ENCODE results near the gene DPAGT1.

DPAGT1 gene

GRCh38 chr11:119116235-119116594 is 14.6 kb upstream of the DPAGT1 start:
- no peak for TF ChIP-seq CTCF (IDR thresholded peaks at IDR 0.05; ENCODE audit: borderline replicate concordance, insufficient read depth, low read depth, low read length)
- no peak overlapping the region for H3K4me3 ChIP-seq (ENCODE audit: low read depth, low read length)

- H3K4me3 ChIP-seq (ENCODE audit: low read depth, low read length) = no peak overlapping the region
- no peak for TF ChIP-seq CTCF (IDR thresholded peaks at IDR 0.05; ENCODE audit: borderline replicate concordance, insufficient read depth, low read depth, low read length)
These were observed 14.0 kb upstream of the DPAGT1 start for GRCh38 chr11:119115484-119116234.

GRCh38 chr11:119114351-119114750 is 12.7 kb upstream of the DPAGT1 start:
- H3K4me3 ChIP-seq (ENCODE audit: low read depth, low read length) = no peak overlapping the region
- no peak for TF ChIP-seq CTCF (IDR thresholded peaks at IDR 0.05; ENCODE audit: borderline replicate concordance, insufficient read depth, low read depth, low read length)

- TF ChIP-seq CTCF (IDR thresholded peaks at IDR 0.05; ENCODE audit: borderline replicate concordance, insufficient read depth, low read depth, low read length) = no peak
- H3K4me3 ChIP-seq (ENCODE audit: low read depth, low read length) = no peak overlapping the region
These were observed 12.1 kb upstream of the DPAGT1 start for GRCh38 chr11:119113716-119114115.

- H3K4me3 ChIP-seq (ENCODE audit: low read depth, low read length) = no peak overlapping the region
- TF ChIP-seq CTCF (IDR thresholded peaks at IDR 0.05; ENCODE audit: borderline replicate concordance, insufficient read depth, low read depth, low read length) = no peak
These were observed 10.8 kb upstream of the DPAGT1 start for GRCh38 chr11:119112314-119113020.

DNA sequence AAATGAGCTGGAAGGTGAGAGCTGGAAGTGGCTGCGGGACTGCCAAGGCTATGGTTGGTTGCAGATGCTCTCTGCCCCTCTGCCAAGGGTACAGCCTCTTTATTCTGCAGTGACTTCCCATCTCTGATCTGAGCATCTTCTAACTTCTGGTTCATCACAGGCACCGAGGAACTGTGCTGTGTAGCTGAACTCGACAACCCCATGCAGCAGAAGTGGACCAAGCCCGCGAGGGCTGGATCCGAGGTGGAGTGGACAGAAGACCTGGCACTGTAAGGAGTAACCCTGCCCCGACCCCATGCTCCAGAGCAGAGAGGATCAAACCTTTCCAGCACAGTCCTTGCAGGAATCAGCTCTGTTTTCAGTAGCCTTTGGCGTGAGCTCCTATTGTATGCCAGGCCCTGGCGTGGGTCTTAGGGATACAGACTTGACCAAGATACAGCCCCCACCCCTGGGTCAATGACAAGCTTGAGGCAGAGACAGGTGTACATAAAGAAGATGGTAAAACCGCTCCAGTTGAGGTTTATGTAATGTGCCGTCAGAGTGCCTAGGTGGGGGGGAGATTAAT is 9.8 kb upstream of the DPAGT1 start:
- no peak for TF ChIP-seq CTCF (IDR thresholded peaks at IDR 0.05; ENCODE audit: borderline replicate concordance, insufficient read depth, low read depth, low read length)
- no peak overlapping the region for H3K4me3 ChIP-seq (ENCODE audit: low read depth, low read length)
